GM21529 (cell line): Measurements from ENCODE around the gene CIAO2A.
A peak's percentile ranks its signal among the peaks of the same experiment; 100 is the strongest.
"Not testable (repeated sequence)": the region's sequence is repeated elsewhere in the genome, so short reads cannot be mapped to it uniquely, and the experiment has no call there.

Experiments used
- ATAC-seq: cut with Tn5 transposase; IDR thresholded peaks from one replicate; pipeline ENCODE4 v1.9.1; 2021; ENCODE audit not compliant: unreplicated experiment

CIAO2A gene, protein sequence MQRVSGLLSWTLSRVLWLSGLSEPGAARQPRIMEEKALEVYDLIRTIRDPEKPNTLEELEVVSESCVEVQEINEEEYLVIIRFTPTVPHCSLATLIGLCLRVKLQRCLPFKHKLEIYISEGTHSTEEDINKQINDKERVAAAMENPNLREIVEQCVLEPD

DNA sequence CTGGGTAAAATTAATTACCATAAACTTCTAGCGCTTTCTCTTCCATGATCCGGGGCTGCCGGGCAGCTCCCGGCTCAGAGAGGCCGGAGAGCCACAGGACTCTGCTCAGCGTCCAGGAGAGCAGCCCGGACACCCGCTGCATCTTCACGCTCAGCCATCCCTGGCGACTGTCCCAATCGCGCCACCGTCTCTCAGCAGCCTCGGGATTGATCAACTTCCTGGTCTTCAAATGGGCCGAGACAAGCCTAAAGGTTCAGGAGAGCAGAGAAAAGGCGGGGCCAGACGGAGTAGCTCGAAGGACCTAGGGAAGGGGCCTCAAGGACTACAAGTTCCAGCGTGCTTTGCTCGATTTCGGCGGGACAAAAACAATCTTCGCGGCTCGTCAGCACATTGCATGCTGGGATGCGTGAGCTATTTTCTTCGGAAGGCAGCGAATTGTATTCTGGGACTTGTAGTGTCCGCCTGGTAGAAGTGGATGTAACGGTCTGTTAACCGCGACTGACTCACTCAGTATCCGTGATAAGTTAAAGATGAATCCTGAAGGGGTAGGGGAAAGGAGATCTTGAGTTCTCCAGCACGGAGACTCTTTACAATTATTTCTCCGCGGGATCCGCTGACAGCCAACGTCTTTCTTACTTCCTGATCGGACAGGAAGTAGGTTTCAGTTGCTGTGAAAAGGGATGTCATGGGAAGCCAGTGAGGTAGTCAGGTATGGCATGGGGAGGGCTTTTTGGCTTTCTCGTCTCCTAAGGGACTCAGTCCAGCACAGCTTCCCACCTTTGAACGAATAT is at the start of gene CIAO2A:
Gene CIAO2A (minus strand): TSS at position 212 of the 791 bp plus-strand sequence. CDS start 70 bp downstream, at position 142.
- ATAC-seq: peak; percentile 67

DNA sequence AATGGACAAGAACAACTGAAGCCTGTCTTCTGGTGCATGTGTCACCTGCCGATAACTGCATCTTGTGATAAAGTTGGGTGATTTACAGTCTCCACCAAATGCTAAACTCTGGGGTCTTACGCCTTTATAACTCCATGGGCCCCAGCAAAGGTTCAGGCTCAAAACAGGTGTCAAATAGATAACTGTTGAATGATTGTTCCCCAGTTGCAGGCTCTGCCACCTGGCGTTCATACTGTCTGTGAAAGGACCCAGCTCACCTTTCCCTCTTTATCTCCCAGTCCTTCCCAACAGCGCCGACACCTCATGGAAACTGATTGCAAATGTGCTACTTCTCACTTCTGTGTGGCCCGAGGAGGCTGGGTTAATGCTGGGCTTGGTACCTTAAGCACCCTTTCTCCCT is 49.6 kb upstream of the CIAO2A start:
- no peak for ATAC-seq

DNA sequence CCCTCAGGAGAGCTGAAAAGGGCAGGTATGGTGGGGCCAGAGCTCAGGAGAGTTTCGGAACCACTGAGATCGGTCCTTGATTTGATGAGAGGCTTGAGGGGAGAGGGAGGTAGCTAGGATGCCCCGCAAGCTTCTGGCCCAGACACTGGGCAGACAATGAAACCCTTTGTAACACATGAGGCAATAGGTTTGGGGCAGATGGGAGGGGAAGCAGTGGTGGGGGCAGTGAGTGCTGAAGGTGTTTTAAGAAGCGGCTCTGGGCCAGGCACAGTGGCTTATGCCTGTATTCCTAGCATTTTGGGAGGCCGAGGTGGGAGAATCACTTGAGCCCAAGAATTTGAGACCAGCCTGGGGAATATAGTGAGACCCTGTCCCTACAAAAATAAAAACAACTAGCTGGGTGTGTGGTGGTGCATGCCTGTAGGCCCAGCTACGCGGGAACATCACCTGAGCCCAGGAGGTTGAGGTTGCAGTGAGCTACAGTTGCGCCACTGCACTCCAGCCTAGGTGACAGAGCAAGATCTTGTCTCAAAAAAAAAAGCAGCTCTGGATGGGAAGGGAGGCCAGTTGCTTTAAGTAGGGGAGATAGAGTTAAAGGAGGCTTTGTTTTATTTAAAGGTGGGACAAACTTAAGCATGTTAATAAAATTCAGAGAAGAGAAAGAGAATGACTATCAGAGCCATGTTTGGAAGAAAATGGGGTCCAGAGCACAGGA is 48.3 kb upstream of the CIAO2A start:
- ATAC-seq: no peak

DNA sequence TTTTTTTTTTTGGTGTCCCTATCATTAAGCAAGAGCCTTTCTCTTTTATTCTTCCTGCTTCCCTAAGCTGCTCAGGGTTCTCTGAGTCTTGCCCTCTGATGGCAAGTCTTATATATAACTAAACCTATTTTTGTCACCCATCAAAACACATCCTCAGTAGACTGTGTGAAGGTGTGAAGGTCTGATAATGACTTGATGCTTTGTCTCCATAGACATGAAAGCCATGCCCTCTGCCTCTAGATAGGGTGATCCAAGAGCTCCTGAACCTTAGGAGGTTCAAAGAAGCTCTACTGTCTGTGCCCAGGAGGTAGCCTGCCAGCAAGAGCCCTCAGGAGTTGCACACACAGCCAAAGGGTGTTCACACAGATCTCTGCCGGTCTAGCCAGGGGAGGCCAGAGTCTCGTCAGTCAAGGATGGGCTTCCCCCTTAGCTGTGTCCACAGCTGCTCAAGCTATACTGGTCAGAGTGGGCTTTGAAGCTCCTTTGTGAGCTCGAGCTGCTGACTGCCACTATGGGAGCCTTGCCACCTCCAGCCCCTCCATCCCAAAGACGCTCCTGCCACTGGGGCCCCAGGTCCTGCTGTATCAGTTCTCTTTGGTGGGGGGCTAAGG is 44.8 kb upstream of the CIAO2A start:
- ATAC-seq: no peak

DNA sequence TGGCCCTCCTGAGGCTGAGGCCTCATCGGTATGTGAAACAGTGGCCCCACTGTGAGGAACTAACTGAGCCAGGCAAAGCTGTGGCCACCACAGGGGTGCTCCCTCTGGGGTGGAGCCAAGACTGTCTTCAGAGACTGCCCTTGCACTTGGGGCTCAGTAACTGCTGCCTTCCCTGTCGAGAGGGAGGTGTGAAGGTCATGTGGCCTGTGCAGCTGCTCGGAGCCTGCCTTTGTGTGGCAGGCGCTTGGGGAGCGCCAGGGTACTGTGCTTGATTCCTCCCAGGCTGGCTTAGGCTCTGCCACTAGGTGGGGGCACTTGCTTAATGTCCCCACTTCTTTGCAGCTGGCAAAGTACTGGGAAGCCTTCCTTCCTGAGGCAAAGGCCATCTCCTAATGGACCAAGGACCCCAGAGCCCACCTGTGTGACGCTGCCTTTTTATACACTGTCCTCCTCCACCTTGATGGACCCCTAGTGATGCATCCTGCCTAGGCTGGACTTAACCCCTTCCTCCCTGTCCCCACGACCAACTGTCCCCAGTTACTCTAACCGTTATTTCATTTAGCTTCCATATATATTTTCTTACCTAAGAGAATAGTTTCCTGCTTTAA is 43.7 kb upstream of the CIAO2A start:
- ATAC-seq: no peak

DNA sequence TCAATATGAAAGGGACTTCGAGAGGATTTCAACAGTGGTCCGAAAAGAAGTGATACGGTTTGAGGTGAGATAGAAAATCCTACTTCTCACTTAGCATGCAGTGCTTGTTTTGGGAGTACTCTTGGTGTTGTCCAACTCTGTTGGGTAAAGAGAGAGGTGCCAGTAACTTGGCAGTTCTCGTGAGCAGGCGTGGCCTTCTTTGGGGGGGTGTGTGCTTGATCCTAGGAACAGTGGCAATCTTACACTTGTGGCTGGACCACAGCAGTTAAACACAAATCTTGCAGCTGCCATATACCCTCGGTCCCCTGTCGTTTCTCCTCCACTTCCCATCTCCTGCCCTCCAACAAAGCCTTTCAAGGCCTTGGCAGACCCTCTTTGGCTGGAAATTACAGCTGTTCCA is 42.7 kb upstream of the CIAO2A start:
- ATAC-seq: no peak

DNA sequence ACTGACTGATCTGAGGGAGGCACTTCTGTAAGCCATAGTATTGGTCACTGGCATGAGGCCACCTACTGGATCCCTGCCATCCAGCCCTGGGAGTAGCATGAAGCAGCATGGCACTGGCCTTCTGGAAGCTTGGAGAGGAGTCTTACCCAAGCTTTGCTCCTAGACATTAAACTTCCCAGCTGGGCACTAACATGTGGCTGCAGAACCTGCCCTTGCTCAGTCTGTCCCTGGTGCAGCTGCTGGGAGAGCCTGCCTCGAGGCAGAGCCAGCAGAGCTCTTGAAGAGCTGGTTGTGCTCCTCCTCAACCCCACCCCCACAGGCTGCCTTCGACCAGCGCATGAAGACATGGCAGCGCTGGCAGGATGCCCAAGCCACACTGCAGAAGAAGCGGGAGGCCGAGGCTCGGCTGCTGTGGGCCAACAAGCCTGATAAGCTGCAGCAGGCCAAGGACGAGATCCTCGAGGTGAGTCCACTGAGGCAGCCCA is 40.7 kb upstream of the CIAO2A start:
- ATAC-seq: no peak

DNA sequence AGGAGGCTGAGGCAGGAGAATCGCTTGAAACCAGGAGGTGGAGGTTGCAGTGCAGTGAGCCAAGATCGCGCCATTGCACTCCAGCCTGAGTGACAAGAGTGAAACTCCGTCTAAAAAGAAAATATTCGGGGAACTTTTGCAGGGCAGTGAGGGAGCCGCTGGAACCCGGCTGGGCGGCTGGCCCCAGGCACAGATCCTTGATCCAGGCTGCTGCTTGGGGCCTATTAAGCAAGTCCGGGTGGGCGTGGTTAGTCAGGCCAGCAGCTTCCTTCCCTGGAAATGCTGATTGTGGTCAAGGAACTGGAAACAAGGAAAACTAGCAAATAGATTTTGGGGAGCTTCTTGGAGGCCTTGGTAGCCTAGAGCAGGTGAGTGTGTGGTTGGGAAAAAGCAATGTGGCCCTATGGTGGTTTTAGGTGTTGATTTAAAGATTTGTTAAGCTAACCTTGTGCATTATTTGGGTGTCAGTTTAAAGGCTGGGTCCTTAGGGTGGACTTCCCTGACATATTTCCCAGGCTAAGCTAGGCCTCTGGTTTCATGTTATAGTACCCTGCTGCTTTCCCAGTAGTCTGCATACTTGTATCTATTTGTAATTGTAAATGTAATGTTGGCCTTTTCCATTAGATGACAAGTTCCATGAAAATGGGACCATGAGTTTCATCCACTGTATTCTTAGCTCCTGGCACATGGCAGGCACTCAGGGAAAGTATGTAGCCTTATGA is 40.1 kb upstream of the CIAO2A start:
- ATAC-seq: no peak

DNA sequence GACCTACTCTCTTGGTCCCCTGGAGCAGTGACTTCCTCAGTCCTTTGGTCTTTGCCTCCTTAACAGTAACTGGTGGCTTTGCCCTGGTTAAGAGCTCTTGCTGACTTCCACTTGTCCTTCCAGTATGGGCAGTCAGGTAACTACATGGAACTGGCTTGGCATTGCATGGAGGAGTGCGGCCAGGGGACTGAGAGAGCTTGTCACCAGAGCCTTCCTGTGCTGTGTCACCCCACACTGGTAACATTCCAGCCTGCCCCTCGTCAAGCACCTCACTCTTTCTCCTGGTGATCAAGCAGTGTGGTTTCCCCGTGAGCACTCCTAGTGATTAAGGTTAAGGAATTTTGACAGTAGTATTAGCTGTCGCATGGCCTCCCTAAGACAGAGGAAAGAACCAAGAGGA is 38.6 kb upstream of the CIAO2A start:
- ATAC-seq: no peak

DNA sequence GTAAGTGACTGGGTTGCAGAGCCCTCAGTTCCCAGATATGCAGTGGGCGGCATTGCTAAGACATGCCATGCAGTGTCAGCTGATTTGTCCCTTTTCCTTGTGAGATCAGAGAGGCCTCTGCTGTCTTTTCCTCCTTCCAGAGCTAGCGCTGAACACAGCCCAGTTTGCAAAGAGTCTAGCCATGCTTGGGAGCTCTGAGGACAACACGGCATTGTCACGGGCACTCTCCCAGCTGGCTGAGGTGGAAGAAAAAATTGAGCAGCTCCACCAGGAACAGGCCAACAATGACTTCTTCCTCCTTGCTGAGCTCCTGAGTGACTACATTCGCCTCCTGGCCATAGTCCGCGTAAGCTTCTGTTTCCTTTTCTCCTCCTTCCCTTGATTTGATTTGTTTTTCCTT is 37.9 kb upstream of the CIAO2A start:
- ATAC-seq: no peak

DNA sequence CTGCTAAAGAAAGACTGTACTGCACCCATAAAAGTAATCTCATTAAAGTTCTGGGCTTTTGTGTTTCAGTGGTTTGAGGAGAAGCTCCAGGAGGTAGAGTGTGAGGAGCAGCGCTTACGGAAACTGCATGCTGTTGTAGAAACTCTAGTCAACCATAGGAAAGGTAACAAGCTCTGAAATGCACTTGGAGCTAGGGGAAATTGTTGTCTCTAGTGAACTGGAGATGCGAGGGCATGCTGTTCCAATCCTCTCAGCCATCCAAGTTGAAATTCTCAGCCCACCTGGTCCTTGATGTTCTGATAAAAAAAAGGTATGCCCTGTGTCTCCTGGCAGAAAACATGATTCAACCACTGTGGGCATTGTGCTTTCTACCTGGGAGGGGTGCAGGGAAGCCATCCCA is 36.5 kb upstream of the CIAO2A start:
- ATAC-seq: no peak

DNA sequence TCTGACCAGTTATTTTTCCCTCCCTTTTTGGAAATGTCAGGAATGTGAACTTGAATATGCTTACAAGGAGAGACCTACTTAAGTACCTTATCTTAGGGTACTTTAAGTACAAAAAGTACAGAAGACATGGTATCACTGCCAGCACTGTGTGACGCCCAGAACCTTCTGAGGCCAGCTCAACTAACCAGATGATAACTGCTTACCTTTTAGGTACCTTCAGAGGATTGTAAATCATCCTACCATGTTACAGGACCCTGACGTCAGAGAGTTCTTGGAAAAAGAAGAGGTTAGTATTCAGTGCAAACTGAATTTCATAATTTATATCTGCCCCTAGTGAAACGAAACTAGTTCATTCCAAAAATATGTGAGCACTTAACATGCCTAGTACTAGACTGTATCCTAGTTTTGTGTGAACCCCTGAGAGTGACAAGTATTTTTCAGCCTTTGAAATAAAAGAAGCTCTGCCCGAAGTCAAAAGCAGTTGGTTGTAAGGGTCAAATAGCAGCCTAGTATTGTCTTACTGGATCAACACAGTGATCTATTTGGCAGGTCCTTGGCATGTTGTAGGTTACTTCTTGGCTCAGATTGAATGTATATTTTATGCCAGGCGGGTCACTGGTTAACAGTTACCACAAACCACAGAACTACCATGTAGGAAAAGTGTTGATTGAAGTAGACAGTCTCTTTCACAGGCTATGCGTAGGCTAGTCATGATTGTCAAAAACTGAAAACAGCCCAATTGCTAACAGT is 34.1 kb upstream of the CIAO2A start:
- ATAC-seq: no peak

DNA sequence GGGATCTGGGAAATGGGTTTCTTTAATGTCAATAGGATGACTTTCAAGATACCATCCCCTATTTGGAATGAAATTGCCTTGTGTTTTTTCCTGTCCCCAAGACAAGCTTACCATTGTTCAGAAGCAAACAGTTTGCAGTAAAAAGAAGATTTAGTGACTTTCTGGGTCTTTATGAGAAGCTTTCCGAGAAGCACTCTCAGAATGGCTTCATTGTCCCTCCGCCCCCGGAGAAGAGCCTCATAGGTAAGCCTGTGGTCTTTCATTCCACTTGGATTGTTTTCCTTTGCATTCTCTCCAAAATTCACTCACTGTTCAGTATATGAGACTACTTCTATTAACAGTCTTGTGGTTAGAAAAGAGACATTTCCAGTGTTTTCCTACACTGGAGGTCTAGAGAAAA is 32.3 kb upstream of the CIAO2A start:
- no peak for ATAC-seq

DNA sequence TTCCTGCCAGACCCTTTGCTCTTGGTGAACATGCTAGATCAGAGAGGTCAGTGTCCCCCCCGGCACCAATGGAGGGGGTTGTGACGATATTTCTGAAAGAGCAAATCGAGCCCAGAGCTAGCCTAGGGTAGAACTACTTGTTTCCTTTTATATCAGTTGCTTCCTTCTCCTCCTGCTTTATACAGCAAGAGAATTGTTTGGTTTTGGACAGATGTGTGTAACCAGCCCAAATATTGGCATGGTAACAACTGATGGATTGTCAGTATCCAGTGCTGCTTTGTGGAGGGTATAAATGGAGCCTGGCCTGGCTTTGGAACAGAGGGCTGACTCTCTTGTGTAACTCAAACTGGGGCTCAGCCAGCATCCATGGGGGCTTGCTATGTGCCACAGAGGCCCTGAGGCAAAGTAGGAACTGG is 29.3 kb upstream of the CIAO2A start:
- ATAC-seq: no peak

DNA sequence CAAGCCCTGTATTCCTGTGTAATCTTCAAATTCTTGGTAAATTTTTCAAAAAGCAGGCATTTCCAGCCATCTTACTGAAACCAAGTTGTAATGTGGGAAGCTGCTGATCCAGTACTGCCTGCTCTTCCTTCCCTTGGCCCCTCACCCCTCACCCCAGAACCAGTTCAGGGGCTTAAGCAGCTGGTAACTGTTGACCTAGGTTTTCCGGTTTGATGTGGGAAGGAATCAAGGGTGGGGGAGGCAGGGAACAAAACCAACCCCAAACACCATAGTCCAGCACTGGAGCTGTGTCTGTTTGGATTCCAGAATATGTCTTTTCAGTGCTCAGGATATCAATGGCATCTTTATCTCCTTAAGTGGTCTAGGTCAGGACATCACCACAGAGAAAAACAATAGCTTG is 28.8 kb upstream of the CIAO2A start:
- no peak for ATAC-seq

DNA sequence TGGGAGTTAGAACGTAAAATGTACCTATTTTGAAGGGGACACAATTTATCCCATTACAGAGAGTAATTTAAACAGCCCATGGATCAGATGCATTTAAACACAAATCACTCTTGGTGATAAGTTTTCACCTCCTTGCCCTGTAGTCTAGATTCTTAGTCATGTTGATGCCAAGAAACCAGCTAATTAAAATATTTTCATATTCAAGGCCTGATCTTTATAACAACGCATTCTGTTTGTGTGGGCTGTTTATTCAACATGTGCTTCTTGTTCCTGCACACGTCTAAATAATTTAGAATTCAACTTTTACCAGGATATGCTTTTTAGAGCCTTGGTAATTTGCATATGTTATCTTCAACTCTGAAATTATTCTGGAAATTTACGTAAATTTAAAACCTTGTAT is 28.0 kb upstream of the CIAO2A start:
- no peak for ATAC-seq

DNA sequence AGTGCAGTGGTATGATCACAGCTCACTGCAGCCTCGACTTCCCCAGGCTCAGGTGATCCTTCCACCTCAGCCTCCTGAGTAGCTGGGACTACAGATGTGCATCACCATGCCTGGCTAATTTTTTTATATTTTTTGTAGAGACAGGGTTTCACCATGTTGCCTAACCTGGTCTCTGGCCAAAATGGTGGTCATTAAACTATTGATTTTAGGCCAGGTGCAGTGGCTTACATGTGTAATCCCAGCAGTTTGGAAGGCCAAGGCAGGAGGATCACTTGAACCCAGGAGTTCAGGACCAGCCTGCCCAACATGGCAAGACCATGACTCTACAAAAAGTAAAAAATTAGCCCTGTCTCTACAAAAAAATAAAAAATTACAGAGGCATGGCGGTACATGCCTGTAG is 26.7 kb upstream of the CIAO2A start:
- ATAC-seq: not testable (repeated sequence)

DNA sequence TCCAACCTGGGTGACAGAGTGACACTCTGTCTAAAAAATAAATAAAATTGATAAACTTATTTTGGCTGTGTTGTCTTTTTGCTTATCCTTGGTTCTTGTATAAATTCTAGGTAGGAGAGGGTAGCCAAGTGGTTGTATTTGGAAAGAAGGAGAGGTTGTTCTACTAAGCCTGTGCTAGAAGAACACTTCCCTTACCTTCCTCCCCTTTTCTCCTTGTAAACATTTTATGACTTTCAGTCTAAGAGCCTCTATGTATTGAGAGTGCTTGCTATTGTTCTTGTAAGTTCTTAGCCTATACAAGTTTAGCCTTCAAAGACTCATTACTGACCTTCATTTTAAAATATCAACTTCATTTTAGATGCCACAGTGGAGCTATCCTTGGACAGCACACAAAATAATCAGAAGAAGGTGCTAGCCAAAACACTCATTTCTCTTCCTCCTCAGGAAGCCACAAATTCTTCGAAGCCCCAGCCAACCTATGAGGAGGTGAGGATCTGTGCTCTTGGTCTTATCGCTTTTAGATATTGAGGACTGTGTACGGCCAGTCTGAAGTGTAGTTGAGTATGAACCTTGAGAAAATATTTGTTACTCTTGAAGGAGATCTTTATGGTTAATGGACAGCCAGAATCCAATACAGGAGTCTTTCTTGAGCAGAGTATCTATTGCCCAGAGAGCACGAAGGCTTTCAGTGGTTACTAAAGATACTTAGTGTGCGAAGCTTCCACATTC is 24.3 kb upstream of the CIAO2A start:
- ATAC-seq: no peak

DNA sequence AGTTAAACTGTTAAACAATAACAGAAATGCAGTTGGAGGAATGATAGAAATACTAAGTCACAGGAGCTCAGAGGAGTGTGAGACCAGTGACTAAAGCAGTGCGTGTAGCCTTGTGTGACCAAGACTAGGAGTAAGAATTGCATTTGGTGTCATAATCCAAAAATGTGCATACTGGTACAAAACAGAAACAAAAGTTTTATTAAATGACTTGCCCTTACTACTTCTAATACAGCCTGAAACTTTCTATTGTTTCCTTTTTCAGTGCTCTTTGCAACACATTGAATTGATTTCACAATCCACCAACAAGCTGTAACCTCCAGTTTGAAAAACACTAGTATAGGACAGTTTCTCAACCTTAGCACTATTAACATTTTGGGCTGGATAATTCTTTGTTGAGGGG is 19.3 kb upstream of the CIAO2A start:
- ATAC-seq: no peak
